ENCODE measurements around the gene SLC26A5. TPM values are rescaled to one million over a fixed set of nuclear protein-coding genes. Genes with fewer than 3 reads are reported as not detected.
A peak's percentile ranks its signal among the peaks of the same experiment; 100 is the strongest.

SLC26A5 gene
- total RNA-seq, 4 donors from 2014 or later = not detected

GRCh38 chr7:103343332-103343731 lies 102.7 kb downstream of the SLC26A5 start:
- intact Hi-C loops (cut with DNase I; ENCODE audit: low total_unique reads) = loop anchor here (10.0 kb wide), 1 partner anchor 1921 kb away; no protein-coding TSS in a partner anchor
- H3K4me1 ChIP-seq = peaks cover 27 to 29% of the 10 kb centered on the region in 2 donors
- in situ Hi-C loops (cut with MboI; ENCODE audit: low sequenced_read_pairs in 4 of 4) = no loop called here

DNA sequence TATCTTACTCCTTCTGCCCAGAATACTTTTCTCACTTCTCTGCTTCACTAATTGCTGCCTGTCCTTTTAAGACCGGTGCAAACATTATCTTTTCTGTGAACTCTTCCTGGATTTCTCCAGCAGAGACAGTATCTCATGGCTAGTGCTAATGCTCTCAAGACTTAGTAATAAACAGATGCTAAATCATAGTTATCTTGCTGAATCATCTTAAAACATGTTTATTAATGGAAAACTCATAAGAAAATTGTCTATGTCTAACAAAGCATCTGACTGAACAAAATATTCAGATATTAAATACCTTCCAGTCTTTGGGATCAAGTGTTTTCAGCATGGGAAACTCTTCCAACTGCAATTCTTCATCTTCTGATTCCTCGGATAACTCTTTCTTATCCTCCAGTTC lies 104.5 kb downstream of the SLC26A5 start:
- no peak overlapping the region for H3K4me3 ChIP-seq
- DNase-seq = no peak
- TF ChIP-seq, protein P1, sequence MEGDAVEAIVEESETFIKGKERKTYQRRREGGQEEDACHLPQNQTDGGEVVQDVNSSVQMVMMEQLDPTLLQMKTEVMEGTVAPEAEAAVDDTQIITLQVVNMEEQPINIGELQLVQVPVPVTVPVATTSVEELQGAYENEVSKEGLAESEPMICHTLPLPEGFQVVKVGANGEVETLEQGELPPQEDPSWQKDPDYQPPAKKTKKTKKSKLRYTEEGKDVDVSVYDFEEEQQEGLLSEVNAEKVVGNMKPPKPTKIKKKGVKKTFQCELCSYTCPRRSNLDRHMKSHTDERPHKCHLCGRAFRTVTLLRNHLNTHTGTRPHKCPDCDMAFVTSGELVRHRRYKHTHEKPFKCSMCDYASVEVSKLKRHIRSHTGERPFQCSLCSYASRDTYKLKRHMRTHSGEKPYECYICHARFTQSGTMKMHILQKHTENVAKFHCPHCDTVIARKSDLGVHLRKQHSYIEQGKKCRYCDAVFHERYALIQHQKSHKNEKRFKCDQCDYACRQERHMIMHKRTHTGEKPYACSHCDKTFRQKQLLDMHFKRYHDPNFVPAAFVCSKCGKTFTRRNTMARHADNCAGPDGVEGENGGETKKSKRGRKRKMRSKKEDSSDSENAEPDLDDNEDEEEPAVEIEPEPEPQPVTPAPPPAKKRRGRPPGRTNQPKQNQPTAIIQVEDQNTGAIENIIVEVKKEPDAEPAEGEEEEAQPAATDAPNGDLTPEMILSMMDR (IDR thresholded peaks at IDR 0.05 in 4 of 5, conservative IDR thresholded peaks at IDR 0.05 in 1 of 5) = no peak
- TF ChIP-seq POLR2A (IDR thresholded peaks at IDR 0.05) = no peak
- no peak for ATAC-seq
- no peaks in the 10 kb centered on the region for H3K9me3 ChIP-seq
- no peak overlapping the region for H3K27ac ChIP-seq
- H3K27me3 ChIP-seq = no peaks in the 10 kb centered on the region
- intact Hi-C loops (cut with DNase I; ENCODE audit: low total_unique reads) = loop anchor here (10.0 kb wide), 1 partner anchor 1923 kb away; no protein-coding TSS in a partner anchor
- peaks cover 20 to 21% of the 10 kb centered on the region in 2 donors for H3K4me1 ChIP-seq
- in situ Hi-C loops (cut with MboI; ENCODE audit: low sequenced_read_pairs in 4 of 4) = no loop called here
- H3K36me3 ChIP-seq = peaks cover 4 to 40% of the 10 kb centered on the region in 2 donors

More at GRCh38 chr7:103343332-103343731, 102.7 kb downstream of the SLC26A5 start:
- H3K27me3 ChIP-seq = no peaks in the 10 kb centered on the region
- DNase-seq = no peak
- TF ChIP-seq, protein P1 (IDR thresholded peaks at IDR 0.05 in 4 of 5, conservative IDR thresholded peaks at IDR 0.05 in 1 of 5) = no peak
- TF ChIP-seq POLR2A (IDR thresholded peaks at IDR 0.05) = no peak
- H3K9me3 ChIP-seq = no peaks in the 10 kb centered on the region
- H3K27ac ChIP-seq = peak overlapping the region; percentile 80 to 90 (median 86)
- peak overlapping the region; percentile 84 to 100 (median 90) for H3K4me3 ChIP-seq
- ATAC-seq = no peak
- H3K36me3 ChIP-seq = peaks cover 0 to 24% of the 10 kb centered on the region in 2 donors

DNA sequence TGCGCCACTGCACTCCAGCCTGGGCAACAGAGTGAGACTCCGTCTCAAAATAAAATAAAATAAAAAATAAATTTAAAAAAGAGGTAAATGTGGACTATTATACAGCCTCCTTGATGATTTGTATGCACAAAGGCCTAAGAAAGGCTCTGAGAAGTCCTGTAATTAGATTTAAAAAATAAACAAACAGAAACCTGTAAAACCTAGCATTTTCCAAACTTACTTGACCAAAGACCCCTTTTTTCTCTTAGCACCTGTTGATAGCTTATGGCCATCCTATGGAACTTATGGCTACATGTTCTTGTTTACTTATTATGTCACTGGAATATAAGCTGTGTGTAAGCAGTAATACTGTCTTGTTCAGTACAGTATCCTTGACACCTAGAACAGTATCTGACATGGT lies 107.1 kb downstream of the SLC26A5 start:
- TF ChIP-seq, protein P1 (IDR thresholded peaks at IDR 0.05 in 4 of 5, conservative IDR thresholded peaks at IDR 0.05 in 1 of 5) = no peak

DNA sequence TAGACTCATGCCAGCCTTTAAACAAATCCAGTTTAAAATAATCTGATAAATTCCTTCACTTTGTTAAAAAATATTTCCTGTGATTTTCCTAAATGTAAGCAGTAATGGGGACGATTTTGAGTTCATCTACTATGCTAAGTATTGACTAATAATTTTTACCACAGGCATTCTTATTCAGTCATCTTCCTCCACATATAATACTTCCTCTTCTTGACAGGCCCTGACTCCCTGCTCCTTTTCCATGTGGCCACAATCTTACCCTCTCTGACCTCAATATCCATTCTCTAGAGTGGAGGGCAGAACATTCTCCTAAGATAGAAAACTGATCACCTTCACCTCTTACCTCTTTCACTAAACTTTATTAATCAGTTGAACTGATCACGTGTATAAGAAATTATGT lies 109.2 kb downstream of the SLC26A5 start:
- Histone ChIP-seq H3K27me3 (no peaks in the 10 kb centered on the region), H3K27ac (no peak overlapping the region), H3K4me1 (no peaks in the 10 kb centered on the region), H3K4me3 (no peak overlapping the region), H3K9me3 (no peaks in the 10 kb centered on the region), H3K36me3 (peaks cover 4 to 53% of the 10 kb centered on the region in 2 donors)
- ATAC-seq (no peak), DNase-seq (no peak)
- TF ChIP-seq POLR2A (IDR thresholded peaks at IDR 0.05) = no peak
- TF ChIP-seq, protein P1 (IDR thresholded peaks at IDR 0.05 in 4 of 5, conservative IDR thresholded peaks at IDR 0.05 in 1 of 5) = no peak
- in situ Hi-C loops (cut with MboI; ENCODE audit: low sequenced_read_pairs in 4 of 4) (no loop called here), intact Hi-C loops (cut with DNase I; ENCODE audit: low total_unique reads) (no loop called here)

More for the DNA sequence above, 107.1 kb downstream of the SLC26A5 start:
- intact Hi-C loops (cut with DNase I; ENCODE audit: low total_unique reads) (no loop called here), in situ Hi-C loops (cut with MboI; ENCODE audit: low sequenced_read_pairs in 4 of 4) (no loop called here)
- Histone ChIP-seq H3K36me3 (peaks cover 4 to 56% of the 10 kb centered on the region in 2 donors), H3K4me3 (no peak overlapping the region), H3K4me1 (peaks cover 9 to 12% of the 10 kb centered on the region in 2 donors), H3K9me3 (no peaks in the 10 kb centered on the region), H3K27me3 (no peaks in the 10 kb centered on the region), H3K27ac (no peak overlapping the region)
- DNase-seq (no peak), ATAC-seq (no peak)

- Histone ChIP-seq H3K36me3 (peaks cover 0 to 63% of the 10 kb centered on the region in 2 donors), H3K27me3 (no peaks in the 10 kb centered on the region), H3K27ac (no peak overlapping the region), H3K4me1 (no peaks in the 10 kb centered on the region), H3K9me3 (no peaks in the 10 kb centered on the region), H3K4me3 (no peak overlapping the region)
- TF ChIP-seq, protein P1 (IDR thresholded peaks at IDR 0.05 in 4 of 5, conservative IDR thresholded peaks at IDR 0.05 in 1 of 5) = no peak
- in situ Hi-C loops (cut with MboI; ENCODE audit: low sequenced_read_pairs in 4 of 4) = no loop called here
- intact Hi-C loops (cut with DNase I; ENCODE audit: low total_unique reads) = no loop called here
- ATAC-seq (no peak), DNase-seq (no peak)
These were observed 120.3 kb downstream of the SLC26A5 start for GRCh38 chr7:103325744-103326143.

Data from gastrocnemius medialis (tissue), 4 donors.